Activated naive CD8-positive, alpha-beta T cell treated with anti-CD3 and anti-CD28 coated beads, Interleukin-2, amount 50 U/mL, for 16 hours (primary cell): ENCODE results near the gene TRIM58.

ENCODE experiments used
- DNase-seq: peaks from one replicate; pipeline ENCODE4 v3.0.0-alpha.2; 2020; ENCODE audit warnings: low read depth, low spot score

TRIM58 gene

GRCh38 chr1:247857069-247857984, at the start of gene TRIM58:
Gene TRIM58, plus strand, starts transcription at chr1:247857187. Its CDS starts 60 bp downstream, at chr1:247857247.
- no peak for DNase-seq

GRCh38 chr1:247812637-247813036, 44.4 kb upstream of the TRIM58 start:
- no peak for DNase-seq

GRCh38 chr1:247822060-247822459, 34.9 kb upstream of the TRIM58 start:
- no peak for DNase-seq

GRCh38 chr1:247824023-247824422, 33.0 kb upstream of the TRIM58 start, which contains the start of gene OR14A16:
Gene OR14A16, minus strand, starts transcription at chr1:247824119. Its CDS starts 8,390 bp downstream, at chr1:247815729.
- DNase-seq = no peak

- DNase-seq = no peak
Observed at GRCh38 chr1:247825362-247825761, 31.6 kb upstream of the TRIM58 start.

- DNase-seq = no peak
Observed at GRCh38 chr1:247829656-247830055, 27.3 kb upstream of the TRIM58 start.

- no peak for DNase-seq
Observed at GRCh38 chr1:247833601-247834000, 23.4 kb upstream of the TRIM58 start.

- no peak for DNase-seq
Observed at GRCh38 chr1:247840818-247841217, 16.2 kb upstream of the TRIM58 start.

GRCh38 chr1:247841796-247842195, 15.2 kb upstream of the TRIM58 start, which contains the start of gene OR11L1:
Gene OR11L1, minus strand, starts transcription at chr1:247841896. Its CDS starts 0 bp downstream, at chr1:247841896.
- no peak for DNase-seq

GRCh38 chr1:247843411-247843810, 13.6 kb upstream of the TRIM58 start:
- no peak for DNase-seq

- DNase-seq = no peak
Observed at GRCh38 chr1:247845011-247845692, 11.8 kb upstream of the TRIM58 start.

- no peak for DNase-seq
Observed at GRCh38 chr1:247845693-247846017, 11.3 kb upstream of the TRIM58 start.

GRCh38 chr1:247848346-247848745, 8.6 kb upstream of the TRIM58 start:
- DNase-seq = no peak

- no peak for DNase-seq
Observed at GRCh38 chr1:247849616-247850015, 7.4 kb upstream of the TRIM58 start.

GRCh38 chr1:247854899-247855545, 2.0 kb upstream of the TRIM58 start:
- no peak for DNase-seq

- no peak for DNase-seq
Observed at GRCh38 chr1:247855911-247856310, 1.1 kb upstream of the TRIM58 start.

- no peak for DNase-seq
Observed at GRCh38 chr1:247857985-247858619, 1.1 kb downstream of the TRIM58 start.

GRCh38 chr1:247862756-247863155, 5.8 kb downstream of the TRIM58 start:
- no peak for DNase-seq

GRCh38 chr1:247864644-247865043, 7.7 kb downstream of the TRIM58 start:
- no peak for DNase-seq

GRCh38 chr1:247865416-247865815, 8.4 kb downstream of the TRIM58 start:
- DNase-seq = no peak

GRCh38 chr1:247883346-247883745, 26.4 kb downstream of the TRIM58 start:
- no peak for DNase-seq
